Activated CD8-positive, alpha-beta memory T cell treated with anti-CD3 and anti-CD28 coated beads, Interleukin-2, amount 10 ng/mL, durations not matched to agents 7 days and 5 days (primary cell): ENCODE data around the gene PRMT5. TPM values are rescaled to one million over a fixed set of nuclear protein-coding genes. Genes with fewer than 3 reads are reported as not detected.

Source experiments
- ATAC-seq: fragments of 150-1000 bp; cut with Tn5 transposase; one replicate; pipeline ENCODE4 v1.10.0; 2021; ENCODE audit warnings: moderate library complexity
- CTCF ChIA-PET: fragments of 350-600 bp; sonication (Branson Sonifier 250); formaldehyde crosslinking; loops from one replicate; lab custom pipeline; 2021; ENCODE audit warnings: antibody characterized with exemption; lab: Charles Lee
- DNase-seq: peaks from one replicate; pipeline ENCODE4 v3.0.0-alpha.2; 2020
- H3K27ac Mint-ChIP-seq: one replicate; pipeline ENCODE4 v1.8.0; 2021; ENCODE audit warnings: mild to moderate bottlenecking, mixed read lengths
- H3K27me3 Mint-ChIP-seq: one replicate; pipeline ENCODE4 v1.8.0; 2021; ENCODE audit warnings: mixed read lengths
- H3K36me3 Mint-ChIP-seq: one replicate; pipeline ENCODE4 v1.8.0; 2021; ENCODE audit warnings: mild to moderate bottlenecking, mixed read lengths
- H3K4me1 Mint-ChIP-seq: one replicate; pipeline ENCODE4 v1.8.0; 2021; ENCODE audit warnings: mixed read lengths
- H3K4me3 Mint-ChIP-seq: one replicate; pipeline ENCODE4 v1.8.0; 2021; ENCODE audit warnings: mild to moderate bottlenecking, moderate library complexity, mixed read lengths
- H3K9me3 Mint-ChIP-seq: one replicate; pipeline ENCODE4 v1.8.0; 2022; ENCODE audit warnings: low read depth, mixed read lengths
- total RNA-seq, 2 experiments: library from RNA; stranded (reverse); gene quantifications; one replicate each; pipeline ENCODE4 v1.2.3, GENCODE V29; 2021

Gene PRMT5
- total RNA-seq, 2 experiments from 2014 or later: 49.2 to 84.0 TPM

- H3K9me3 Mint-ChIP-seq: no peaks in the 10 kb centered on the region
- peaks cover 46% of the 10 kb centered on the region for H3K36me3 Mint-ChIP-seq
- no peaks in the 10 kb centered on the region for H3K27me3 Mint-ChIP-seq
- H3K27ac Mint-ChIP-seq: no peak overlapping the region
- CTCF ChIA-PET: interaction anchor here (1.0 to 6.7 kb wide), 6 partner anchors 14 to 333 kb away, joined by 3 to 68 read pairs (median 22); partner anchors contain the start of genes LRP10, PRMT5 and RBM23
- peaks cover 11% of the 10 kb centered on the region for H3K4me1 Mint-ChIP-seq
- ATAC-seq: no peak
- no peak for DNase-seq
- H3K4me3 Mint-ChIP-seq: no peak overlapping the region
These were observed 25.5 kb downstream of the PRMT5 start for GRCh38 chr14:22903742-22904087.

GRCh38 chr14:22901799-22902198 lies 27.4 kb downstream of the PRMT5 start:
- H3K9me3 Mint-ChIP-seq: no peaks in the 10 kb centered on the region
- ATAC-seq (no peak), DNase-seq (no peak)
- H3K27ac Mint-ChIP-seq: peak overlapping the region; percentile 20
- no peaks in the 10 kb centered on the region for H3K27me3 Mint-ChIP-seq
- H3K36me3 Mint-ChIP-seq: peaks cover 48% of the 10 kb centered on the region
- no peak overlapping the region for H3K4me3 Mint-ChIP-seq
- H3K4me1 Mint-ChIP-seq: peaks cover 18% of the 10 kb centered on the region
- CTCF ChIA-PET: interaction anchor here (1.0 to 6.7 kb wide), 14 partner anchors 9 to 341 kb away, joined by 3 to 68 read pairs (median 6); partner anchors contain the start of genes LRP10 and RBM23

DNA sequence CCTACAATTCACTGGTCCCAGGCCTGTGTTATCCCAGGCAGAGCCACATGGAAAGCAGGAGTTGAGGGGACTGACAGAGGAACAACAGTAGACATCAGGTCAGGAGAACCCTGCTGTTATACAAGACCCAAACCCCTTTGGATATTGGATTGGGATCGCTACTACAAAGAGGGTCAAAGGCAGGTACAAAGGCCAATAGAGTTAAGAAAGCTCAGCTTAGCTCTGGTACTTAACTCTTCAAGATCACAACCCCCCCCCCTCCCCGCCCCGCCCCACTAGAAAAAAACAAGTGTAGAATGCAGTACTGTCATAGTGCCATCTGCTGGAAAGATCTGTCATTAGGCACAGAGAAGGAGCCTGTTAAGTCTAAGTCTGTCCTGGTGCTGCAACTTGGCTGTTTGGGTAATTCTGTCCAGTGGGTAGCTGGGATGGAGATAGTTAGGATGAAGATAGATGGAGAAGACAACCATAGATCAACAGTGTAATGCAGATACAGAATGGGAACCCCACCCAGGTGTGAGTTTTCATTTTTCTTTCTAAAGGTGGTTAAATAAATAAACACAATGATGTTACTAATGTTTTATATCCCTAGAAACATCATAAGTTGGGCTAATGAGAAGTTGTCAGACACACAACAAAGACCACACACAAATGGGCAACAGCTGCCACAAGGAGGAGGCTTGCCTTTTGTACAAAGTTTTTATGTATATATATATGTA lies 28.9 kb downstream of the PRMT5 start:
- peak; percentile 71 for DNase-seq
- Mint-ChIP-seq H3K9me3 (no peaks in the 10 kb centered on the region), H3K4me3 (no peak overlapping the region), H3K27me3 (no peaks in the 10 kb centered on the region), H3K27ac (peak overlapping the region; percentile 61), H3K4me1 (peaks cover 18% of the 10 kb centered on the region), H3K36me3 (peaks cover 40% of the 10 kb centered on the region)
- CTCF ChIA-PET: interaction anchor here (0.7 to 6.7 kb wide), 24 partner anchors 8 to 343 kb away, joined by 3 to 68 read pairs (median 5); partner anchors contain the start of genes ACIN1, DAD1, LRP10 and RBM23
- ATAC-seq: peak; percentile 87

DNA sequence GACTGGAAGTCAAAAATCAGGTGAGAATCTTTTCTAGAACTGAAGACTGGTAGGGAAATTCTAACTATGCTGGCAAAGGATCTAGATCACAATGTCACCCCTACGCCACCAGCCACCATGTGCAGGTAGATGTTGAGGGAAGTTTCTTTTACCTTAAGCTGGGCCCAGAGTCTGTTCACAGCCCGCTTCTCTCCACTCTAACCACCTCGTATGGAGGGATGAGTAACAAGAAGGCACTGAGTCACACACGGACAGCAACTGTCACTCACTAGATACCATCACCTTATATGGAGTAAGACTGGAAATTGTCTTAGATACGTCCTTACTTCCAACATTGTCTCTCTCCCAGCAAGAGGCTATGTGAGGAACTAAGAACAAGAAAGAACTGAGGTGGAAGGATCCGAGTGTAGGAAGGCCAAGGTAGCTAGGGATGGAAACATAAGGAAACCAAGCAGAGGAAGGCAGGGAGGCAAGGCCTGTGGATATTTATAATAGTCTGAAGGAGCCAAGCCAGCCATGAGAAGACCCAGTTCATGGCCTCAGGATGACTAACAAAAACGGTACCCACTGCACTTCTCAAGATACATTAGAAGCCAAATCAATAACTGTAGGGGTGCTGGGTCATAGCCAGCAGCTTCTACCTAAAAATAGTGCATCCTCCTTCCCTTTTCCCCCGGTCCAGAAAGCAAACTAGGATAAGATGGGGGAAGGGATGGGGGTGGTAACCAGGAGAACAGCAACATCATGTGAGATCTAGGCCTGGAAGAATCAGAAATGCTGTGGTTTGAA lies 30.7 kb downstream of the PRMT5 start:
- H3K4me1 Mint-ChIP-seq: peaks cover 18% of the 10 kb centered on the region
- ATAC-seq: peak; percentile 43
- no peaks in the 10 kb centered on the region for H3K9me3 Mint-ChIP-seq
- CTCF ChIA-PET: interaction anchor here (1.3 to 6.7 kb wide), 5 partner anchors 9 to 328 kb away, joined by 4 to 68 read pairs (median 49); partner anchors contain the start of genes LRP10 and RBM23
- no peaks in the 10 kb centered on the region for H3K27me3 Mint-ChIP-seq
- no peak overlapping the region for H3K4me3 Mint-ChIP-seq
- no peak overlapping the region for H3K27ac Mint-ChIP-seq
- DNase-seq: no peak
- peaks cover 31% of the 10 kb centered on the region for H3K36me3 Mint-ChIP-seq

DNA sequence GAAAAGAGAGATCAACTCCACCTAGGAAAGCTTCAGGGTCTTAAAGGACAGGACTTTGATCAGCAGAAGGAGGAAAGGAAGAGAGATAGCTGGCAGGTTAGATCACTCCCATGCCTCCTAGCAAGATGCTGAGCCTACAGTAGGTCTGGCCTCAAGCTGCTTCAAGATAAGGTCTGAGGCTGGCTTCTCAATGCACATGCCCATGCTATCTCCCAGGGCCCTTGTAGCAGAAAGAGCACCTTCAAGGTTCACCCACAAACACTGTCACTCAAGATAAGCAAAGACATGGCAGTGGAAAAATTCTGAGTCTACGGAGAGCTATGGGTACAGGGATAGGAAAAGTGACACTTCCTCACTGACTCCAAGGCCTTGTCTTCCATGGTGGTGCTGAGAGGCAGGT lies 31.8 kb downstream of the PRMT5 start:
- Mint-ChIP-seq H3K36me3 (peaks cover 23% of the 10 kb centered on the region), H3K9me3 (no peaks in the 10 kb centered on the region), H3K27ac (no peak overlapping the region), H3K27me3 (no peaks in the 10 kb centered on the region), H3K4me1 (peaks cover 18% of the 10 kb centered on the region), H3K4me3 (no peak overlapping the region)
- DNase-seq (no peak), ATAC-seq (no peak)
- CTCF ChIA-PET: interaction anchor here (0.7 to 2.4 kb wide), 3 partner anchors 12 to 1279 kb away, joined by 4 to 9 read pairs (median 4); no protein-coding TSS in a partner anchor

- H3K27ac Mint-ChIP-seq: no peak overlapping the region
- no peak for ATAC-seq
- no peaks in the 10 kb centered on the region for H3K27me3 Mint-ChIP-seq
- peaks cover 20% of the 10 kb centered on the region for H3K36me3 Mint-ChIP-seq
- no peaks in the 10 kb centered on the region for H3K9me3 Mint-ChIP-seq
- no peak overlapping the region for H3K4me3 Mint-ChIP-seq
- CTCF ChIA-PET: interaction anchor here (1.1 to 2.4 kb wide), 6 partner anchors 11 to 1279 kb away, joined by 4 to 9 read pairs (median 7); no protein-coding TSS in a partner anchor
- DNase-seq: no peak
- H3K4me1 Mint-ChIP-seq: peaks cover 18% of the 10 kb centered on the region
These were observed 32.4 kb downstream of the PRMT5 start for GRCh38 chr14:22896760-22897159.

DNA sequence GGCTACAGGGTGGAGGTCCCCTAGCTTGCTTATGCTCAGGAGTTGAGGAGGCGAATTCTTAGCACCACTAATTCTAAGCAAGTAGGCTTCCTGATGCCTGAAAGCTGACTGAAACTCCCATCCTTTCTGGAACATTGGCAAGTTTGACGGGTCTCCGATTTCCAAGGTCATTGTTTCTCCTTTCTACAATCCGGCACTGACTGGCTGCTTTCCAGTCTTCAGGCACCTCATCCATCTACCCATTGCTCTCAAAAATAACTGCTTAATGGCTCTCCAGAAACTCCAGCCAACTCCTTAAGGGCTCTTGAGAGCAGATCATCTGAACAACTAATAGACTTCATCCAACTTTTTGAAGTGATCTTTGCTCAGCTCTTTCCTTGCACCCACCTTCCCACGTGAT lies 32.8 kb downstream of the PRMT5 start:
- H3K27ac Mint-ChIP-seq: no peak overlapping the region
- CTCF ChIA-PET: interaction anchor here (0.7 to 2.4 kb wide), 7 partner anchors 11 to 1278 kb away, joined by 3 to 9 read pairs (median 7); no protein-coding TSS in a partner anchor
- peaks cover 17% of the 10 kb centered on the region for H3K4me1 Mint-ChIP-seq

GRCh38 chr14:22895402-22895801 lies 33.8 kb downstream of the PRMT5 start:
- Mint-ChIP-seq H3K27ac (no peak overlapping the region), H3K27me3 (no peaks in the 10 kb centered on the region), H3K4me1 (peaks cover 10% of the 10 kb centered on the region), H3K4me3 (no peak overlapping the region), H3K9me3 (no peaks in the 10 kb centered on the region), H3K36me3 (peaks cover 10% of the 10 kb centered on the region)
- CTCF ChIA-PET: interaction anchor here (1.4 to 2.4 kb wide), 5 partner anchors 10 to 76 kb away, joined by 4 to 9 read pairs (median 7); no protein-coding TSS in a partner anchor
- ATAC-seq (no peak), DNase-seq (no peak)

More for the DNA sequence above, 32.8 kb downstream of the PRMT5 start:
- DNase-seq (no peak), ATAC-seq (no peak)
- H3K9me3 Mint-ChIP-seq: no peaks in the 10 kb centered on the region
- H3K36me3 Mint-ChIP-seq: peaks cover 17% of the 10 kb centered on the region
- no peak overlapping the region for H3K4me3 Mint-ChIP-seq
- no peaks in the 10 kb centered on the region for H3K27me3 Mint-ChIP-seq

DNA sequence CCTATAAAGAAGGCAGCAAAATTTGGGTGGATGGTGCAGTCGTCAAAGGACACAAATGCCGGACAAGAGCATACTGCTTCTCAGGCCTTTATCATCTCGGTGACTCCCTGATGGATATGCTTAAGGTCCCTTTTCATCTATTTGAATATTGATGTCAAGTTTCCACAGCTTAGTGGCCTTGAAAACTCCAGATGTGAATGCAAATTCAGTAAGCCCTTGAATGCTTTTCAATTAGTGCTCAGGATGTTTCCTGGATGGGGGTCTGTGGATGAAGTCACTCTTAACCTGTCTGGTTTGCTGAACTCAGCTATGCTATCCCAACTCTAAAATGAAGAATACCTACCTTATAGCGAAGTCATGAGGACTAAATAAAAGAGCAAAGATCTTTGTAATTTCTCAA lies 35.5 kb downstream of the PRMT5 start:
- no peaks in the 10 kb centered on the region for H3K9me3 Mint-ChIP-seq
- H3K4me3 Mint-ChIP-seq: no peak overlapping the region
- H3K36me3 Mint-ChIP-seq: peaks cover 9% of the 10 kb centered on the region
- CTCF ChIA-PET: interaction anchor here (1.1 to 1.3 kb wide), 2 partner anchors 21 to 338 kb away, joined by 3 to 6 read pairs; partner anchors contain the start of gene LRP10
- H3K4me1 Mint-ChIP-seq: peaks cover 16% of the 10 kb centered on the region
- no peaks in the 10 kb centered on the region for H3K27me3 Mint-ChIP-seq
- ATAC-seq (no peak), DNase-seq (no peak)
- no peak overlapping the region for H3K27ac Mint-ChIP-seq

DNA sequence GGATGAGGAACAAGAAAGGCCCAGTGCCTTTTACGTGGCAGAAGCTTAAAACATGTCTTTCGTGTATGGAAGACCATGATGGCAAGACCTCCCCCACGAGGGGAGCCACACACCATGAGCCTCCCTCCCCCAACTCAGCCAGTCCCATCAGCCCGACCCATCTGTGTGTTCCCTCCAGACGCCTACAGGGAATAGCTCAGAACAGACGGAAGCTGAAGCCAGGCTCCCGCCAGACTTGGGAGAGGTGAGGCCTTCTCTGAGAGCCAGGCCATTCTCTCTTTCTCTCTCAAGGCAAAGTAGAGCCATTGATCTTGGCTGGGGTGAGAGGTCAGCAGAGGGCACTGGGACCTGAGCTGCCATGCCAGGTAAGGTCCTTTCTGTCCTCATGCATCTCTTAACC lies 36.7 kb downstream of the PRMT5 start:
- no peak overlapping the region for H3K4me3 Mint-ChIP-seq
- H3K27me3 Mint-ChIP-seq: no peaks in the 10 kb centered on the region
- no peaks in the 10 kb centered on the region for H3K9me3 Mint-ChIP-seq
- peaks cover 1% of the 10 kb centered on the region for H3K36me3 Mint-ChIP-seq
- no peak for ATAC-seq
- DNase-seq: no peak
- CTCF ChIA-PET: interaction anchor here (0.7 to 1.3 kb wide), 4 partner anchors 9 to 337 kb away, joined by 3 to 5 read pairs (median 4); no protein-coding TSS in a partner anchor
- peaks cover 20% of the 10 kb centered on the region for H3K4me1 Mint-ChIP-seq
- H3K27ac Mint-ChIP-seq: no peak overlapping the region

- Mint-ChIP-seq H3K9me3 (no peaks in the 10 kb centered on the region), H3K36me3 (peaks cover 1% of the 10 kb centered on the region), H3K4me1 (peaks cover 33% of the 10 kb centered on the region), H3K4me3 (no peak overlapping the region), H3K27me3 (peaks cover 11% of the 10 kb centered on the region), H3K27ac (no peak overlapping the region)
- ATAC-seq (no peak), DNase-seq (no peak)
- CTCF ChIA-PET: interaction anchor here (0.8 to 11.1 kb wide), 7 partner anchors 9 to 104 kb away, joined by 3 to 126 read pairs (median 4); partner anchors contain the start of gene LRP10
These were observed 38.8 kb downstream of the PRMT5 start for GRCh38 chr14:22890416-22890815.

- H3K9me3 Mint-ChIP-seq: no peaks in the 10 kb centered on the region
- no peak overlapping the region for H3K4me3 Mint-ChIP-seq
- H3K36me3 Mint-ChIP-seq: peaks cover 1% of the 10 kb centered on the region
- DNase-seq (no peak), ATAC-seq (no peak)
- H3K27ac Mint-ChIP-seq: no peak overlapping the region
- H3K27me3 Mint-ChIP-seq: peaks cover 27% of the 10 kb centered on the region
- H3K4me1 Mint-ChIP-seq: peaks cover 33% of the 10 kb centered on the region
- CTCF ChIA-PET: interaction anchor here (0.6 to 11.1 kb wide), 11 partner anchors 10 to 408 kb away, joined by 3 to 126 read pairs (median 4); partner anchors contain the start of gene LRP10
These were observed 40.5 kb downstream of the PRMT5 start for GRCh38 chr14:22888662-22889061.

DNA sequence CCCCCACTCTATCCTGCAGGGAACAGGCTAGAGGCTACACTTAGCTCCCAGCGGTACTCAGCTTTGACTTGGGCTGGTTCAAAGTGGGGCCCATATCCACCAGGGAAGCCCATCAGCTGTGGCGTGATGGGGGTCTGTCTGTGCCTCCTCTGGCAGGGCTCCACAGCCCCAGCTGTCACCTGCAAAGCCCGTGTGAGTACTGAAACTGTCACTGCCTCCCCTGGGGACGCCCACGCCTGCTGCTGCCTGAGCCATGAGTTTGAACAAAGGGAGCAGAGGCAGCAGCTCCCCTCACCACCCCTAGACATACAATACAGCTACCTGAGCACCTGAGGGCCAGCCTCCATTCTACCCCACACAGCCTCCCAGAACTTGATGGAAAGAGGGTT lies 41.2 kb downstream of the PRMT5 start:
- CTCF ChIA-PET: interaction anchor here (0.9 to 11.1 kb wide), 9 partner anchors 10 to 316 kb away, joined by 3 to 126 read pairs (median 5); partner anchors contain the start of genes LRP10 and PRMT5
- ATAC-seq: no peak
- no peak for DNase-seq

More for the DNA sequence above, 41.2 kb downstream of the PRMT5 start:
- peak overlapping the region; percentile 80 for H3K27ac Mint-ChIP-seq
- H3K9me3 Mint-ChIP-seq: no peaks in the 10 kb centered on the region
- peak overlapping the region; percentile 77 for H3K4me3 Mint-ChIP-seq
- peaks cover 36% of the 10 kb centered on the region for H3K4me1 Mint-ChIP-seq
- H3K27me3 Mint-ChIP-seq: peaks cover 30% of the 10 kb centered on the region
- peaks cover 1% of the 10 kb centered on the region for H3K36me3 Mint-ChIP-seq
